ENCODE measurements around the gene PAK5.

DNA sequence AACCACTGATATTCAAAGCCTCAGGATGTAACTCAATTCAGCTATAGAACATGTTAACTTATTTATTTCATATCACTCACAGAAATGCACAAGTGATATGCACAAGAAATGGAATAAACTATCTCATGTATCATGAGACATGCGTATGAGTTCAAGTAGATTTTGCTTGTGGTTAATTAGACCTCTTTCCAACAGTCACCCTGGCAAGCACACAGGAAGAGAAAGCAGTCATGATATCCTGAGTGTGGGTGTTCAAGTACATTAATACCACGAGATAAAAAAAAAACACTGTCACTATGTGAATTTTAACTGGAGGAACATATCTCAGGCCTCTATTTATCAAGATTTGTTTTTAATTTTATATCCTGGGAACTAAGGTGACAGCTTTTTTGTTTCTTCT lies 260.3 kb downstream of the PAK5 start:
- TF ChIP-seq, protein P1, sequence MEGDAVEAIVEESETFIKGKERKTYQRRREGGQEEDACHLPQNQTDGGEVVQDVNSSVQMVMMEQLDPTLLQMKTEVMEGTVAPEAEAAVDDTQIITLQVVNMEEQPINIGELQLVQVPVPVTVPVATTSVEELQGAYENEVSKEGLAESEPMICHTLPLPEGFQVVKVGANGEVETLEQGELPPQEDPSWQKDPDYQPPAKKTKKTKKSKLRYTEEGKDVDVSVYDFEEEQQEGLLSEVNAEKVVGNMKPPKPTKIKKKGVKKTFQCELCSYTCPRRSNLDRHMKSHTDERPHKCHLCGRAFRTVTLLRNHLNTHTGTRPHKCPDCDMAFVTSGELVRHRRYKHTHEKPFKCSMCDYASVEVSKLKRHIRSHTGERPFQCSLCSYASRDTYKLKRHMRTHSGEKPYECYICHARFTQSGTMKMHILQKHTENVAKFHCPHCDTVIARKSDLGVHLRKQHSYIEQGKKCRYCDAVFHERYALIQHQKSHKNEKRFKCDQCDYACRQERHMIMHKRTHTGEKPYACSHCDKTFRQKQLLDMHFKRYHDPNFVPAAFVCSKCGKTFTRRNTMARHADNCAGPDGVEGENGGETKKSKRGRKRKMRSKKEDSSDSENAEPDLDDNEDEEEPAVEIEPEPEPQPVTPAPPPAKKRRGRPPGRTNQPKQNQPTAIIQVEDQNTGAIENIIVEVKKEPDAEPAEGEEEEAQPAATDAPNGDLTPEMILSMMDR (IDR thresholded peaks at IDR 0.05), result no peak
- TF ChIP-seq POLR2A (IDR thresholded peaks at IDR 0.05), result no peak
